Measurements from ENCODE around the gene CUBN. TPM values are rescaled to one million over a fixed set of nuclear protein-coding genes. Genes with fewer than 3 reads are reported as not detected.

CUBN gene
- total and polyA plus RNA-seq, 8 donors, result 0.28 to 1.3 (median 0.66) TPM

DNA sequence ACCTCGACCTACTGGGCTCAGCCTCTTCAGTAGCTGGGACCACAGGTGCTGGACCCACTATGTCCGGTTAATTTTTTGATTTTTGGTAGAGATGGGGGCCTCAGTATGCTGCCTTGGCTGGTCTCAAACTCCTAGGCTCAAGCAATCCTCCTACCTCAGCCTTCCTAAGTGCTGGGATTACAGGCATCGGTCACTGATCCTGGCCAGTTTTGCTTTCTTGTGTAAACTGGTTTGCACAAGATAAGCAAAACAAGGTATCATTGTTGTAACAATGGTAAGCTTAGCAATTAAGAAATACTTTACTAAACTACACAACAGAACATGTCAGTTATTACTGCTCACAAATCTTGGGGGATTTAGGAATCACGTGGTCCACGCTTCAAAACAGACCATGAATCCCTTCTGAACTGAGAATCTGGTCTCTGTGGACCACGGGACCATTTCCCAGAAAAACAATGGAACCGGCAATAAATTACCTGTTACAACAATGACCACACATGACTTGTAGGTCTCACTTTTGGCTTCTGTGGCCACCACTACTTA lies 349.2 kb downstream of the CUBN start:
- no peaks in the 10 kb centered on the region for H3K27me3 ChIP-seq
- no peak overlapping the region for H3K27ac ChIP-seq
- DNase-seq, result no peak
- ATAC-seq, result peak; percentile 22 to 66 (median 62)
- H3K4me1 ChIP-seq, result peaks cover 0 to 24% (median 5%) of the 10 kb centered on the region in 3 donors
- no peak for FAIRE-seq
- H3K4me3 ChIP-seq, result no peak overlapping the region
- intact Hi-C loops (cut with DNase I), result no loop called here
- TF ChIP-seq, protein P1, sequence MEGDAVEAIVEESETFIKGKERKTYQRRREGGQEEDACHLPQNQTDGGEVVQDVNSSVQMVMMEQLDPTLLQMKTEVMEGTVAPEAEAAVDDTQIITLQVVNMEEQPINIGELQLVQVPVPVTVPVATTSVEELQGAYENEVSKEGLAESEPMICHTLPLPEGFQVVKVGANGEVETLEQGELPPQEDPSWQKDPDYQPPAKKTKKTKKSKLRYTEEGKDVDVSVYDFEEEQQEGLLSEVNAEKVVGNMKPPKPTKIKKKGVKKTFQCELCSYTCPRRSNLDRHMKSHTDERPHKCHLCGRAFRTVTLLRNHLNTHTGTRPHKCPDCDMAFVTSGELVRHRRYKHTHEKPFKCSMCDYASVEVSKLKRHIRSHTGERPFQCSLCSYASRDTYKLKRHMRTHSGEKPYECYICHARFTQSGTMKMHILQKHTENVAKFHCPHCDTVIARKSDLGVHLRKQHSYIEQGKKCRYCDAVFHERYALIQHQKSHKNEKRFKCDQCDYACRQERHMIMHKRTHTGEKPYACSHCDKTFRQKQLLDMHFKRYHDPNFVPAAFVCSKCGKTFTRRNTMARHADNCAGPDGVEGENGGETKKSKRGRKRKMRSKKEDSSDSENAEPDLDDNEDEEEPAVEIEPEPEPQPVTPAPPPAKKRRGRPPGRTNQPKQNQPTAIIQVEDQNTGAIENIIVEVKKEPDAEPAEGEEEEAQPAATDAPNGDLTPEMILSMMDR (IDR thresholded peaks at IDR 0.05), result no peak
- no peaks in the 10 kb centered on the region for H3K36me3 ChIP-seq
- H3K9me3 ChIP-seq, result no peaks in the 10 kb centered on the region
- WGBS, 2 donors, result 52 to 56% methylated on average over 7 of the region's 7 CpGs

DNA sequence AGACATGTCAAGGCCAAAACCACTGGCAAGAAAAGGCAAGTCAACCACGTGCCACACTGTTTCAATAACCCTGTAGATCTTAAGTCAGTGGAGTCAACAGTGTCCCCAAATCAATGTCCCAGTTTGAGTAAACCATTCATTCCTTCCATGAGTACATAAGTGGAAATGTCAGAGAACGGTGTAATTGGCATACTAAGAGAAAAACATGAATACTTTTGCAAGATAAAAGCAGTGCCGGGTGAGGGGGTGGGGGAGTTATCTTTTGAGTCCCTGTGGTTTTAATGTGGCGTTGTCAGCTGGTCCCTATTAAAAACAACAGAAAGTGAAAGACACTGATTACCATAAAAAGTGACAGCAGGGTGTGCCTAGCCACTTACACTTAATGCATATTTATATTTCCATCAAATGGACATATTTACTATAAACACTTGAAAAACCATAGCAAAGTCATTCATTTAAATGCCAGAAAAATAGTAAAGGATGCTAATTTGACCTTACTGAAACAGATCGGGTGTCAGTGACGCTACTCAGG lies 350.2 kb downstream of the CUBN start:
- H3K4me3 ChIP-seq, result no peak overlapping the region
- ATAC-seq (peak; percentile 63 to 85 (median 72)), FAIRE-seq (no peak), DNase-seq (peak in 1 of 6 donors; percentile 18)
- H3K9me3 ChIP-seq, result no peaks in the 10 kb centered on the region
- no peaks in the 10 kb centered on the region for H3K27me3 ChIP-seq
- TF ChIP-seq, protein P1 (IDR thresholded peaks at IDR 0.05), result no peak
- 51 to 56% methylated on average over 6 of the region's 6 CpGs for WGBS, 2 donors
- no peaks in the 10 kb centered on the region for H3K36me3 ChIP-seq
- H3K4me1 ChIP-seq, result peaks cover 0 to 24% (median 5%) of the 10 kb centered on the region in 3 donors
- H3K27ac ChIP-seq, result no peak overlapping the region
- intact Hi-C loops (cut with DNase I), result no loop called here

DNA sequence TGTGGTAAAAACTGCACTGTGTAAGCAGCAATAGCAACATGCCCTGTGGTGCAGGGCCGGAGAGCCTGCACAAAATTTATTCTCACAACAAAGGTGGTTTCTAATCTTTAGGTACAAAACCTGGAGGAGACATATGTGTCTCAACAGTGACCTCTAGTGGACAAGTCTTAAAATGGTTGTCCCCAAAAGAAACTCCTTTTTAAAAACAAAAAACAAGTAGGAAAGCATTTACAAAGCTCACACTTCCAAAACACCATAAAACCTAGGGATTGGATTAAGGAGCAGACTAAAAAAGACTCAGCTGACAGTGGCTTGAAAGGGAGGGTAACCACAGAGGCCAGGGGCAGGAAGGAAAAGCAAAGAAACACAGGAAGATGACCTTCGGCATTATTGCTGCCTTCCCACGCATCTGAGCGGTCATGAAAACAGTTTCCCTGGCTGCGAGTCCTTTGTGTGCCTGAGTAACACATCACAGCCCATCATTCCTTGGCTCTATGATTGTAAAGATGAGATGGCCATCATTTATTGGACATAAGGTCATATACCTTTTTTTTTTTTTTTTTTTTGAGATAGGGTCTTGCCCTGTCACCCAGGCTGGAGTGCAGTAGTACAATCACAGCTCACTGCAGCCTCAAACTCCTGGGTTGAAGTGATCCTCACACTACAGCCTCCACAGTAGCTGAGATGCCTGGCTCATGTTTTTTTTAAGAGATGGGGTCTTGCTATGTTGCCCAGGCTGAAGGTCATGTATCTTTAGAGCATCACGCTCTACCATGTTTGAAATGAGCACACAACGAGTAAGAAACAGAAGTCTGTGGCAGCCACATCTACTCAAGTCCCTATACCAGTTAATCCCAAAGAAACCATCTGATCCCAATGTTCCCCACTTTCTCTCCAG lies 351.9 kb downstream of the CUBN start:
- FAIRE-seq, result no peak
- Histone ChIP-seq H3K36me3 (no peaks in the 10 kb centered on the region), H3K27me3 (no peaks in the 10 kb centered on the region), H3K9me3 (no peaks in the 10 kb centered on the region), H3K4me1 (peaks cover 0 to 24% (median 5%) of the 10 kb centered on the region in 3 donors), H3K27ac (peak overlapping the region in 1 of 4 donors; percentile 22), H3K4me3 (no peak overlapping the region)
- TF ChIP-seq, protein P1 (IDR thresholded peaks at IDR 0.05), result peak; percentile 72 to 82 (median 76)
- 43 to 46% methylated on average over 7 of the region's 7 CpGs for WGBS, 2 donors
- intact Hi-C loops (cut with DNase I), result no loop called here
- ATAC-seq, result peak; percentile 48 to 79 (median 71)
- DNase-seq, result no peak

DNA sequence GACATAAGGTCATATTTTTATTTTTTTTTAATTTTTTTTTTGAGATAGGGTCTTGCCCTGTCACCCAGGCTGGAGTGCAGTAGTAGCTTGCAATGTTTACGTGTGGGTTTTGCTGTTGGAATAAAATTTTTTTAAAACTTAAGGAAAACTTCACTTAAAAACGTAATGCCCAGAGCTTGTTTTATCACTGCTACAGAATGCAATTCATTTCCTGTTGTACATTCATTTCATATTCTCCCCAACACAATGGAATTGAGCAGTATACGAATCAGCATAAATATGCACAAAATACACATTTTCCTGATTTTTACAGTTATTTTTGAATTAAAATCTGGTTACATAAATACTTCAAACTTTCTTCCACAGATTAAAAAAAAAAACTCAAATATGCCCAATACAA lies 352.7 kb downstream of the CUBN start:
- H3K36me3 ChIP-seq, result no peaks in the 10 kb centered on the region
- 63 to 75% methylated on average over 3 of the region's 3 CpGs for WGBS, 2 donors
- intact Hi-C loops (cut with DNase I), result no loop called here
- no peak for DNase-seq
- no peak for ATAC-seq
- no peaks in the 10 kb centered on the region for H3K9me3 ChIP-seq
- H3K4me3 ChIP-seq, result no peak overlapping the region
- peaks cover 0 to 24% (median 5%) of the 10 kb centered on the region in 3 donors for H3K4me1 ChIP-seq
- H3K27me3 ChIP-seq, result no peaks in the 10 kb centered on the region
- TF ChIP-seq, protein P1 (IDR thresholded peaks at IDR 0.05), result no peak
- no peak for FAIRE-seq
- H3K27ac ChIP-seq, result no peak overlapping the region

Other genes starting within 250 kb of the CUBN start
- 1 to 10 TPM; 2.5 to 3.9 (median 3.2) TPM for gene TRDMT1, start 71.9 kb upstream of the CUBN start, total RNA-seq
- 1 to 10 TPM; 1.4 to 2.0 TPM for gene TRDMT1, start 71.9 kb upstream of the CUBN start, polyA plus RNA-seq
- gene VIM, start 98.4 kb upstream of the CUBN start, total RNA-seq, result 100 to 1,000 TPM; 133 to 546 (median 215) TPM
- 100 to 1,000 TPM; 159 to 168 TPM for gene VIM, start 98.4 kb upstream of the CUBN start, polyA plus RNA-seq

Measured in pancreas (tissue), 10 donors.